Stimulated activated naive CD8-positive, alpha-beta T cell treated with anti-CD3 and anti-CD28 coated beads, Interleukin-15, Interleukin-2, amounts not matched to agents 100 ng/mL and 50 ng/mL, for 24 hours (primary cell): ENCODE data around the gene STX16.

Experiments
- H3K27ac Mint-ChIP-seq: one replicate; pipeline ENCODE4 v1.8.0; 2021; ENCODE audit warnings: mild to moderate bottlenecking, mixed read lengths
- H3K27me3 Mint-ChIP-seq: one replicate; pipeline ENCODE4 v1.8.0; 2021; ENCODE audit warnings: mixed read lengths
- H3K36me3 Mint-ChIP-seq: one replicate; pipeline ENCODE4 v1.8.0; 2021; ENCODE audit warnings: low read depth, mixed read lengths
- H3K4me1 Mint-ChIP-seq: one replicate; pipeline ENCODE4 v1.8.0; 2021; ENCODE audit warnings: low read depth, mixed read lengths
- H3K4me3 Mint-ChIP-seq: one replicate; pipeline ENCODE4 v1.8.0; 2021; ENCODE audit warnings: mild to moderate bottlenecking, mixed read lengths
- H3K9me3 Mint-ChIP-seq: one replicate; pipeline ENCODE4 v1.8.0; 2021; ENCODE audit warnings: mixed read lengths

The STX16 gene

GRCh38 chr20:58613061-58613854, 37.8 kb upstream of the STX16 start:
- H3K27ac Mint-ChIP-seq, result no peak overlapping the region
- no peaks in the 10 kb centered on the region for H3K27me3 Mint-ChIP-seq
- no peak overlapping the region for H3K4me3 Mint-ChIP-seq
- no peaks in the 10 kb centered on the region for H3K4me1 Mint-ChIP-seq
- no peaks in the 10 kb centered on the region for H3K36me3 Mint-ChIP-seq
- no peaks in the 10 kb centered on the region for H3K9me3 Mint-ChIP-seq

- Mint-ChIP-seq H3K9me3 (no peaks in the 10 kb centered on the region), H3K36me3 (no peaks in the 10 kb centered on the region), H3K27me3 (no peaks in the 10 kb centered on the region), H3K4me1 (no peaks in the 10 kb centered on the region), H3K4me3 (no peak overlapping the region), H3K27ac (no peak overlapping the region)
Measured at GRCh38 chr20:58614366-58614765, 36.7 kb upstream of the STX16 start.

GRCh38 chr20:58614984-58615760, 35.9 kb upstream of the STX16 start:
- H3K4me3 Mint-ChIP-seq, result no peak overlapping the region
- H3K36me3 Mint-ChIP-seq, result no peaks in the 10 kb centered on the region
- H3K4me1 Mint-ChIP-seq, result no peaks in the 10 kb centered on the region
- no peaks in the 10 kb centered on the region for H3K9me3 Mint-ChIP-seq
- H3K27ac Mint-ChIP-seq, result no peak overlapping the region
- H3K27me3 Mint-ChIP-seq, result peaks cover 3% of the 10 kb centered on the region

- Mint-ChIP-seq H3K27me3 (peaks cover 3% of the 10 kb centered on the region), H3K9me3 (no peaks in the 10 kb centered on the region), H3K4me3 (no peak overlapping the region), H3K4me1 (no peaks in the 10 kb centered on the region), H3K36me3 (no peaks in the 10 kb centered on the region), H3K27ac (no peak overlapping the region)
Measured at GRCh38 chr20:58616411-58616810, 34.7 kb upstream of the STX16 start.

- H3K36me3 Mint-ChIP-seq, result no peaks in the 10 kb centered on the region
- no peak overlapping the region for H3K27ac Mint-ChIP-seq
- no peak overlapping the region for H3K4me3 Mint-ChIP-seq
- H3K9me3 Mint-ChIP-seq, result no peaks in the 10 kb centered on the region
- no peaks in the 10 kb centered on the region for H3K4me1 Mint-ChIP-seq
- peaks cover 3% of the 10 kb centered on the region for H3K27me3 Mint-ChIP-seq
Measured at GRCh38 chr20:58617158-58617557, 33.9 kb upstream of the STX16 start.

- peaks cover 3% of the 10 kb centered on the region for H3K27me3 Mint-ChIP-seq
- H3K27ac Mint-ChIP-seq, result no peak overlapping the region
Measured at GRCh38 chr20:58618351-58619076, 32.6 kb upstream of the STX16 start.

GRCh38 chr20:58619077-58619863, 31.8 kb upstream of the STX16 start:
- no peak overlapping the region for H3K4me3 Mint-ChIP-seq
- no peaks in the 10 kb centered on the region for H3K36me3 Mint-ChIP-seq
- peaks cover 3% of the 10 kb centered on the region for H3K27me3 Mint-ChIP-seq
- H3K27ac Mint-ChIP-seq, result no peak overlapping the region
- H3K9me3 Mint-ChIP-seq, result no peaks in the 10 kb centered on the region
- no peaks in the 10 kb centered on the region for H3K4me1 Mint-ChIP-seq

More at GRCh38 chr20:58618351-58619076, 32.6 kb upstream of the STX16 start:
- no peaks in the 10 kb centered on the region for H3K36me3 Mint-ChIP-seq
- no peaks in the 10 kb centered on the region for H3K4me1 Mint-ChIP-seq
- H3K4me3 Mint-ChIP-seq, result no peak overlapping the region
- H3K9me3 Mint-ChIP-seq, result no peaks in the 10 kb centered on the region

- H3K27me3 Mint-ChIP-seq, result peaks cover 3% of the 10 kb centered on the region
- H3K4me1 Mint-ChIP-seq, result no peaks in the 10 kb centered on the region
- H3K4me3 Mint-ChIP-seq, result no peak overlapping the region
- no peak overlapping the region for H3K27ac Mint-ChIP-seq
- H3K36me3 Mint-ChIP-seq, result no peaks in the 10 kb centered on the region
- no peaks in the 10 kb centered on the region for H3K9me3 Mint-ChIP-seq
Measured at GRCh38 chr20:58619864-58620431, 31.1 kb upstream of the STX16 start.

GRCh38 chr20:58621906-58622548, 29.1 kb upstream of the STX16 start:
- peaks cover 13% of the 10 kb centered on the region for H3K4me1 Mint-ChIP-seq
- no peak overlapping the region for H3K4me3 Mint-ChIP-seq
- no peaks in the 10 kb centered on the region for H3K36me3 Mint-ChIP-seq
- peaks cover 3% of the 10 kb centered on the region for H3K27me3 Mint-ChIP-seq
- no peak overlapping the region for H3K27ac Mint-ChIP-seq
- peaks cover 4% of the 10 kb centered on the region for H3K9me3 Mint-ChIP-seq

- H3K4me1 Mint-ChIP-seq, result peaks cover 22% of the 10 kb centered on the region
- H3K36me3 Mint-ChIP-seq, result no peaks in the 10 kb centered on the region
- H3K9me3 Mint-ChIP-seq, result peaks cover 7% of the 10 kb centered on the region
- H3K27ac Mint-ChIP-seq, result no peak overlapping the region
- H3K27me3 Mint-ChIP-seq, result peaks cover 3% of the 10 kb centered on the region
- H3K4me3 Mint-ChIP-seq, result no peak overlapping the region
Measured at GRCh38 chr20:58622671-58623578, 28.2 kb upstream of the STX16 start.

GRCh38 chr20:58623579-58624473, 27.3 kb upstream of the STX16 start:
- H3K9me3 Mint-ChIP-seq, result peaks cover 7% of the 10 kb centered on the region
- no peak overlapping the region for H3K27ac Mint-ChIP-seq
- H3K4me1 Mint-ChIP-seq, result peaks cover 30% of the 10 kb centered on the region
- H3K36me3 Mint-ChIP-seq, result no peaks in the 10 kb centered on the region
- peaks cover 3% of the 10 kb centered on the region for H3K27me3 Mint-ChIP-seq
- H3K4me3 Mint-ChIP-seq, result no peak overlapping the region

GRCh38 chr20:58624687-58625086, 26.4 kb upstream of the STX16 start:
- peaks cover 7% of the 10 kb centered on the region for H3K9me3 Mint-ChIP-seq
- H3K4me3 Mint-ChIP-seq, result no peak overlapping the region
- H3K4me1 Mint-ChIP-seq, result peaks cover 38% of the 10 kb centered on the region
- H3K36me3 Mint-ChIP-seq, result no peaks in the 10 kb centered on the region
- no peak overlapping the region for H3K27ac Mint-ChIP-seq
- peaks cover 3% of the 10 kb centered on the region for H3K27me3 Mint-ChIP-seq
